CD4-positive, alpha-beta T cell treated with Interleukin-15 for 1 hour (primary cell): ENCODE measurements around the gene NOTCH3.

Source experiments
- DNase-seq: peaks from one replicate; pipeline ENCODE4 v3.0.0-alpha.2; 2020

The NOTCH3 gene

GRCh38 chr19:15200553-15201364, at the start of gene NOTCH3:
TSS of gene NOTCH3 (minus strand) at chr19:15200995. CDS start at chr19:15200905, 90 bp downstream.
- DNase-seq = no peak

- DNase-seq = no peak
Observed at GRCh38 chr19:15250640-15250993, 49.8 kb upstream of the NOTCH3 start.

GRCh38 chr19:15249972-15250639, 49.3 kb upstream of the NOTCH3 start:
- no peak for DNase-seq

- DNase-seq = no peak
Observed at GRCh38 chr19:15249528-15249874, 48.7 kb upstream of the NOTCH3 start.

- no peak for DNase-seq
Observed at GRCh38 chr19:15248648-15249527, 48.1 kb upstream of the NOTCH3 start.

GRCh38 chr19:15248106-15248505, 47.3 kb upstream of the NOTCH3 start:
- DNase-seq = no peak

GRCh38 chr19:15247107-15248014, 46.6 kb upstream of the NOTCH3 start:
- DNase-seq = no peak

- no peak for DNase-seq
Observed at GRCh38 chr19:15246198-15246481, 45.3 kb upstream of the NOTCH3 start.

GRCh38 chr19:15245370-15246197, 44.8 kb upstream of the NOTCH3 start:
- DNase-seq = no peak

- no peak for DNase-seq
Observed at GRCh38 chr19:15244808-15245207, 44.0 kb upstream of the NOTCH3 start.

GRCh38 chr19:15244106-15244803, 43.5 kb upstream of the NOTCH3 start:
- no peak for DNase-seq

GRCh38 chr19:15243236-15243957, 42.6 kb upstream of the NOTCH3 start:
- no peak for DNase-seq

- no peak for DNase-seq
Observed at GRCh38 chr19:15241259-15241910, 40.6 kb upstream of the NOTCH3 start.

- DNase-seq = no peak
Observed at GRCh38 chr19:15240515-15240914, 39.7 kb upstream of the NOTCH3 start.

GRCh38 chr19:15239337-15239949, 38.6 kb upstream of the NOTCH3 start:
- DNase-seq = no peak

GRCh38 chr19:15238639-15239155, 37.9 kb upstream of the NOTCH3 start:
- no peak for DNase-seq

GRCh38 chr19:15237759-15238638, 37.2 kb upstream of the NOTCH3 start:
- DNase-seq = no peak

GRCh38 chr19:15236886-15237285, 36.1 kb upstream of the NOTCH3 start:
- no peak for DNase-seq
